GM23338 (cell line): ENCODE results near the gene DLG2. TPM values are rescaled to one million over a fixed set of nuclear protein-coding genes. Genes with fewer than 3 reads are reported as not detected.

Experiments
- ATAC-seq: fragments of 200-7000 bp; cut with Tn5 transposase; 3 replicates; pipeline ENCODE4 v1.9.1; 2020
- DNase-seq: peaks from one replicate; pipeline ENCODE4 v3.0.0-alpha.2; 2015; ENCODE audit warnings: low spot score
- H2AFZ ChIP-seq: fragments of 200-600 bp; sonication (generic); 2 replicates; pipeline ENCODE4 v1.8.0; 2016; ENCODE audit warnings: antibody characterized with exemption, mild to moderate bottlenecking, moderate library complexity
- H3F3A ChIP-seq: fragments of 200-600 bp; sonication (generic); replicated peaks from 2 replicates; pipeline ENCODE4 v1.8.0; 2017; ENCODE audit warnings: antibody characterized with exemption, mixed run types, low read depth
- H3K27ac ChIP-seq: fragments of 200-600 bp; sonication (generic); 2 replicates; pipeline ENCODE4 v1.6.1; 2016; ENCODE audit warnings: low read depth
- H3K27me3 ChIP-seq: fragments of 200-600 bp; sonication (generic); 2 replicates; pipeline ENCODE4 v1.8.0; 2016; ENCODE audit warnings: mild to moderate bottlenecking, mixed run types, moderate library complexity; ENCODE audit not compliant: insufficient read depth
- H3K36me3 ChIP-seq: fragments of 200-600 bp; sonication (generic); 2 replicates; pipeline ENCODE4 v1.8.0; 2016; ENCODE audit warnings: mild to moderate bottlenecking; ENCODE audit not compliant: insufficient read depth
- H3K4me1 ChIP-seq: fragments of 200-600 bp; sonication (generic); 2 replicates; pipeline ENCODE4 v1.8.0; 2016; ENCODE audit warnings: mild to moderate bottlenecking, moderate library complexity; ENCODE audit not compliant: insufficient read depth
- H3K4me2 ChIP-seq: fragments of 200-600 bp; sonication (generic); 2 replicates; pipeline ENCODE4 v1.7.1; 2017; ENCODE audit warnings: mixed run types
- H3K4me3 ChIP-seq: fragments of 200-600 bp; sonication (generic); 2 replicates; pipeline ENCODE4 v1.6.1; 2016; ENCODE audit warnings: mixed run types
- H3K79me2 ChIP-seq: fragments of 200-600 bp; sonication (generic); replicated peaks from 2 replicates; pipeline ENCODE4 v1.8.0; 2017; ENCODE audit warnings: mild to moderate bottlenecking; ENCODE audit not compliant: insufficient read depth
- H3K9me2 ChIP-seq: fragments of 200-600 bp; sonication (generic); 2 replicates; pipeline ENCODE4 v1.8.0; 2017; ENCODE audit not compliant: insufficient read depth
- H4K20me1 ChIP-seq: fragments of 200-600 bp; sonication (generic); replicated peaks from 2 replicates; pipeline ENCODE4 v1.8.0; 2017; ENCODE audit warnings: mild to moderate bottlenecking; ENCODE audit not compliant: insufficient read depth
- H3K27ac Mint-ChIP-seq: 2 replicates; pipeline ENCODE4 v1.8.0; 2020; ENCODE audit warnings: inconsistent platforms, mild to moderate bottlenecking, moderate library complexity, mixed read lengths
- H3K27me3 Mint-ChIP-seq: 3 replicates; pipeline ENCODE4 v1.8.0; 2022; ENCODE audit warnings: low read depth, mild to moderate bottlenecking, moderate library complexity, mixed read lengths, inconsistent platforms; ENCODE audit not compliant: insufficient read depth, poor library complexity
- H3K36me3 Mint-ChIP-seq: 3 replicates; pipeline ENCODE4 v1.8.0; 2021; ENCODE audit warnings: low read depth, mild to moderate bottlenecking, inconsistent platforms, moderate library complexity, mixed read lengths
- H3K4me1 Mint-ChIP-seq: 3 replicates; pipeline ENCODE4 v1.8.0; 2020; ENCODE audit warnings: mild to moderate bottlenecking, inconsistent platforms, mixed read lengths
- H3K4me3 Mint-ChIP-seq: 3 replicates; pipeline ENCODE4 v1.8.0; 2021; ENCODE audit warnings: moderate library complexity, mild to moderate bottlenecking, inconsistent platforms, mixed read lengths
- H3K9me3 Mint-ChIP-seq: 3 replicates; pipeline ENCODE4 v1.8.0; 2020; ENCODE audit warnings: moderate library complexity, mild to moderate bottlenecking, inconsistent platforms, mixed read lengths
- CREB1 ChIP-seq: fragments of 250-450 bp; sonication (Bioruptor Pico); IDR thresholded peaks from 2 replicates; pipeline ENCODE4 v1.5.0; 2020; ENCODE audit warnings: low read depth, mild to moderate bottlenecking, moderate library complexity
- CTCF ChIP-seq, 2 experiments: fragments of 200-600 bp in 1 of 2; sonication (generic) in 1 of 2; conservative IDR thresholded peaks; 2 replicates each; pipeline versions ENCODE4 v1.5.1 to v1.6.1; 2016 to 2017; ENCODE audit warnings: antibody characterized with exemption in 2 of 2, low read depth in 2 of 2, mild to moderate bottlenecking in 2 of 2, moderate library complexity in 1 of 2
- EZH2 ChIP-seq: fragments of 200-600 bp; sonication (generic); IDR thresholded peaks from one replicate; pipeline ENCODE4 v1.8.0; 2017; ENCODE audit warnings: antibody characterized with exemption, mild to moderate bottlenecking, low read depth; ENCODE audit not compliant: unreplicated experiment
- EZH2phosphoT487 ChIP-seq: fragments of 200-600 bp; sonication (generic); IDR thresholded peaks from one replicate; pipeline ENCODE4 v1.8.1; 2018; ENCODE audit warnings: antibody characterized with exemption; ENCODE audit not compliant: unreplicated experiment
- JUNB ChIP-seq: IDR thresholded peaks from one replicate; pipeline ENCODE4 v1.6.1; 2016; ENCODE audit warnings: antibody characterized with exemption; ENCODE audit not compliant: unreplicated experiment
- NANOG ChIP-seq: IDR thresholded peaks from 2 replicates; pipeline ENCODE4 v1.6.1; 2016; ENCODE audit warnings: antibody characterized with exemption, borderline replicate concordance
- POLR2AphosphoS5 ChIP-seq: IDR thresholded peaks from 2 replicates; pipeline ENCODE4 v1.6.1; 2016; ENCODE audit warnings: antibody characterized with exemption, low read depth
- REST ChIP-seq: IDR thresholded peaks from one replicate; pipeline ENCODE4 v1.6.1; 2018; ENCODE audit warnings: antibody characterized with exemption; ENCODE audit not compliant: unreplicated experiment
- STAT1 ChIP-seq: IDR thresholded peaks from one replicate; pipeline ENCODE4 v1.6.1; 2016; ENCODE audit warnings: antibody characterized with exemption; ENCODE audit not compliant: unreplicated experiment
- ZNF114 ChIP-seq: fragments of 250-450 bp; sonication (Bioruptor Pico); IDR thresholded peaks from 2 replicates; pipeline ENCODE4 v1.5.0; 2020; ENCODE audit warnings: mild to moderate bottlenecking, moderate library complexity
- ZNF331 ChIP-seq: fragments of 250-450 bp; sonication (Bioruptor Pico); IDR thresholded peaks from 2 replicates; pipeline ENCODE4 v1.5.0; 2020; ENCODE audit warnings: low read depth, mild to moderate bottlenecking, moderate library complexity
- polyA plus RNA-seq: library from polyadenylated mRNA; unstranded; fragments of >200 nt; fragmentation: Nextera tagmentation; extraction: Ambion mirVana; gene quantifications from 2 replicates; pipeline ENCODE4 v1.2.1, GENCODE V29; 2016
- total RNA-seq: library from RNA; depleted of rRNA; stranded (reverse); fragments of >200 nt; shearing (Covaris generic); gene quantifications from 2 replicates; pipeline ENCODE4 v1.2.3, GENCODE V29; 2014
- TF ChIP-seq, protein P1 (sequence below): IDR thresholded peaks from 2 replicates; pipeline ENCODE4 v1.6.1; 2016; ENCODE audit warnings: antibody characterized with exemption
- TF ChIP-seq, protein P2 (sequence below): fragments of 250-450 bp; sonication (Bioruptor Pico); IDR thresholded peaks from 2 replicates; pipeline ENCODE4 v1.5.0; 2020; ENCODE audit warnings: mild to moderate bottlenecking, moderate library complexity

Gene DLG2
- total and polyA plus RNA-seq, 2 experiments from 2014 or later, result 19.8 to 21.5 TPM

DNA sequence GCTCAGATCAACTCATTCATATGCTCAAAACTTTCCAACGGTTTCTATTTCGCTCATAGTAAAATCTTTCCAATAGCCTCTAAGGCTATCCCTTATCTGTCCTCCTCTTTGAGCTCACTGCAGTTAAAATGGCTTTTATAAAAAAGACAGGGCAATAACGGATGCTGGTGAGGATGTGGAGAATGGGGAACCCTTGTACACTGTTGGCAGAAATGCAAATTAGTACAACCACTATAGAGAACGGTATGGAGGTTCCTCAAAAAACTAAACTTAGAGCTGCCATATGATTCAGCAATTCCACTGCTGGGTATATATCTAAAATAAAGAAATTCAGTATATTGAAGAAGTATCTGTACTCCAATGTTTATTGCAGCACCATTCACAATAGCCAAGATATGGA is 345.6 kb downstream of the DLG2 start:
- H3K27me3 ChIP-seq, result no peaks in the 10 kb centered on the region
- no peaks in the 10 kb centered on the region for H3F3A ChIP-seq
- Mint-ChIP-seq H3K4me1 (peaks cover 2% of the 10 kb centered on the region; the same call in 2 of the 3 replicates), H3K27me3 (no peaks in the 10 kb centered on the region), H3K27ac (no peak overlapping the region), H3K9me3 (no peaks in the 10 kb centered on the region), H3K36me3 (no peaks in the 10 kb centered on the region), H3K4me3 (no peak overlapping the region)
- no peak overlapping the region for H2AFZ ChIP-seq
- H3K9me2 ChIP-seq, result no peaks in the 10 kb centered on the region
- no peak overlapping the region for H3K4me2 ChIP-seq
- no peak for DNase-seq
- no peaks in the 10 kb centered on the region for H3K36me3 ChIP-seq
- no peaks in the 10 kb centered on the region for H4K20me1 ChIP-seq
- no peak for TF ChIP-seq POLR2AphosphoS5
- TF ChIP-seq EZH2phosphoT487, result no peak
- TF ChIP-seq NANOG, result no peak
- TF ChIP-seq JUNB, result no peak
- TF ChIP-seq REST, result no peak
- TF ChIP-seq, protein P1, sequence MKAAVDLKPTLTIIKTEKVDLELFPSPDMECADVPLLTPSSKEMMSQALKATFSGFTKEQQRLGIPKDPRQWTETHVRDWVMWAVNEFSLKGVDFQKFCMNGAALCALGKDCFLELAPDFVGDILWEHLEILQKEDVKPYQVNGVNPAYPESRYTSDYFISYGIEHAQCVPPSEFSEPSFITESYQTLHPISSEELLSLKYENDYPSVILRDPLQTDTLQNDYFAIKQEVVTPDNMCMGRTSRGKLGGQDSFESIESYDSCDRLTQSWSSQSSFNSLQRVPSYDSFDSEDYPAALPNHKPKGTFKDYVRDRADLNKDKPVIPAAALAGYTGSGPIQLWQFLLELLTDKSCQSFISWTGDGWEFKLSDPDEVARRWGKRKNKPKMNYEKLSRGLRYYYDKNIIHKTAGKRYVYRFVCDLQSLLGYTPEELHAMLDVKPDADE, result no peak
- no peak for TF ChIP-seq ZNF114 (CRISPR knock-in tag)
- TF ChIP-seq, protein P2, sequence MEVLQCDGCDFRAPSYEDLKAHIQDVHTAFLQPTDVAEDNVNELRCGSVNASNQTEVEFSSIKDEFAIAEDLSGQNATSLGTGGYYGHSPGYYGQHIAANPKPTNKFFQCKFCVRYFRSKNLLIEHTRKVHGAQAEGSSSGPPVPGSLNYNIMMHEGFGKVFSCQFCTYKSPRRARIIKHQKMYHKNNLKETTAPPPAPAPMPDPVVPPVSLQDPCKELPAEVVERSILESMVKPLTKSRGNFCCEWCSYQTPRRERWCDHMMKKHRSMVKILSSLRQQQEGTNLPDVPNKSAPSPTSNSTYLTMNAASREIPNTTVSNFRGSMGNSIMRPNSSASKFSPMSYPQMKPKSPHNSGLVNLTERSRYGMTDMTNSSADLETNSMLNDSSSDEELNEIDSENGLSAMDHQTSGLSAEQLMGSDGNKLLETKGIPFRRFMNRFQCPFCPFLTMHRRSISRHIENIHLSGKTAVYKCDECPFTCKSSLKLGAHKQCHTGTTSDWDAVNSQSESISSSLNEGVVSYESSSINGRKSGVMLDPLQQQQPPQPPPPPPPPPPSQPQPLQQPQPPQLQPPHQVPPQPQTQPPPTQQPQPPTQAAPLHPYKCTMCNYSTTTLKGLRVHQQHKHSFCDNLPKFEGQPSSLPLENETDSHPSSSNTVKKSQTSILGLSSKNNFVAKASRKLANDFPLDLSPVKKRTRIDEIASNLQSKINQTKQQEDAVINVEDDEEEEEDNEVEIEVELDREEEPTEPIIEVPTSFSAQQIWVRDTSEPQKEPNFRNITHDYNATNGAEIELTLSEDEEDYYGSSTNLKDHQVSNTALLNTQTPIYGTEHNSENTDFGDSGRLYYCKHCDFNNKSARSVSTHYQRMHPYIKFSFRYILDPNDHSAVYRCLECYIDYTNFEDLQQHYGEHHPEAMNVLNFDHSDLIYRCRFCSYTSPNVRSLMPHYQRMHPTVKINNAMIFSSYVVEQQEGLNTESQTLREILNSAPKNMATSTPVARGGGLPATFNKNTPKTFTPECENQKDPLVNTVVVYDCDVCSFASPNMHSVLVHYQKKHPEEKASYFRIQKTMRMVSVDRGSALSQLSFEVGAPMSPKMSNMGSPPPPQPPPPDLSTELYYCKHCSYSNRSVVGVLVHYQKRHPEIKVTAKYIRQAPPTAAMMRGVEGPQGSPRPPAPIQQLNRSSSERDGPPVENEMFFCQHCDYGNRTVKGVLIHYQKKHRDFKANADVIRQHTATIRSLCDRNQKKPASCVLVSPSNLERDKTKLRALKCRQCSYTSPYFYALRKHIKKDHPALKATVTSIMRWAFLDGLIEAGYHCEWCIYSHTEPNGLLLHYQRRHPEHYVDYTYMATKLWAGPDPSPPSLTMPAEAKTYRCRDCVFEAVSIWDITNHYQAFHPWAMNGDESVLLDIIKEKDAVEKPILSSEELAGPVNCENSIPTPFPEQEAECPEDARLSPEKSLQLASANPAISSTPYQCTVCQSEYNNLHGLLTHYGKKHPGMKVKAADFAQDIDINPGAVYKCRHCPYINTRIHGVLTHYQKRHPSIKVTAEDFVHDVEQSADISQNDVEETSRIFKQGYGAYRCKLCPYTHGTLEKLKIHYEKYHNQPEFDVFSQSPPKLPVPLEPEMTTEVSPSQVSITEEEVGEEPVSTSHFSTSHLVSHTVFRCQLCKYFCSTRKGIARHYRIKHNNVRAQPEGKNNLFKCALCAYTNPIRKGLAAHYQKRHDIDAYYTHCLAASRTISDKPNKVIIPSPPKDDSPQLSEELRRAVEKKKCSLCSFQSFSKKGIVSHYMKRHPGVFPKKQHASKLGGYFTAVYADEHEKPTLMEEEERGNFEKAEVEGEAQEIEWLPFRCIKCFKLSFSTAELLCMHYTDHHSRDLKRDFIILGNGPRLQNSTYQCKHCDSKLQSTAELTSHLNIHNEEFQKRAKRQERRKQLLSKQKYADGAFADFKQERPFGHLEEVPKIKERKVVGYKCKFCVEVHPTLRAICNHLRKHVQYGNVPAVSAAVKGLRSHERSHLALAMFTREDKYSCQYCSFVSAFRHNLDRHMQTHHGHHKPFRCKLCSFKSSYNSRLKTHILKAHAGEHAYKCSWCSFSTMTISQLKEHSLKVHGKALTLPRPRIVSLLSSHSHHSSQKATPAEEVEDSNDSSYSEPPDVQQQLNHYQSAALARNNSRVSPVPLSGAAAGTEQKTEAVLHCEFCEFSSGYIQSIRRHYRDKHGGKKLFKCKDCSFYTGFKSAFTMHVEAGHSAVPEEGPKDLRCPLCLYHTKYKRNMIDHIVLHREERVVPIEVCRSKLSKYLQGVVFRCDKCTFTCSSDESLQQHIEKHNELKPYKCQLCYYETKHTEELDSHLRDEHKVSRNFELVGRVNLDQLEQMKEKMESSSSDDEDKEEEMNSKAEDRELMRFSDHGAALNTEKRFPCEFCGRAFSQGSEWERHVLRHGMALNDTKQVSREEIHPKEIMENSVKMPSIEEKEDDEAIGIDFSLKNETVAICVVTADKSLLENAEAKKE (CRISPR knock-in tag), result no peak
- TF ChIP-seq STAT1, result no peak
- no peak for TF ChIP-seq EZH2
- no peak for TF ChIP-seq ZNF331
- TF ChIP-seq CREB1 (CRISPR knock-in tag), result no peak
- TF ChIP-seq CTCF (conservative IDR thresholded peaks at IDR 0.05; ENCODE audit: low read depth in 2 of 2), result no peak
- H3K4me1 ChIP-seq, result peaks cover 3% of the 10 kb centered on the region; the same call in 1 of the 2 replicates
- no peaks in the 10 kb centered on the region for H3K79me2 ChIP-seq
- no peak overlapping the region for H3K4me3 ChIP-seq
- no peak overlapping the region for H3K27ac ChIP-seq
- no peak for ATAC-seq
